GM12878 (cell line): ENCODE data around the gene MB. TPM values are rescaled to one million over a fixed set of nuclear protein-coding genes. Genes with fewer than 3 reads are reported as not detected.
A peak's percentile ranks its signal among the peaks of the same experiment; 100 is the strongest.

ENCODE experiments used
- BMI1 ChIP-seq: fragments of 450-650 bp; IDR thresholded peaks from 2 replicates; pipeline ENCODE4 v1.6.1; 2016; ENCODE audit warnings: mild to moderate bottlenecking, moderate library complexity, borderline replicate concordance
- CHD4 ChIP-seq: fragments of 200-600 bp; sonication (generic); IDR thresholded peaks from 2 replicates; pipeline ENCODE4 v1.6.1; 2016; ENCODE audit warnings: mild to moderate bottlenecking
- CUX1 ChIP-seq: IDR thresholded peaks from 2 replicates; pipeline ENCODE4 v1.6.1; 2012; ENCODE audit warnings: improper control_type of control experiment, low read depth, low read length; ENCODE audit not compliant: insufficient replicate concordance
- FOXK2 ChIP-seq: fragments of 450-650 bp; IDR thresholded peaks from 2 replicates; pipeline ENCODE4 v1.6.1; 2017; ENCODE audit warnings: mild to moderate bottlenecking, moderate library complexity
- JUNB ChIP-seq: IDR thresholded peaks from 2 replicates; pipeline ENCODE4 v1.6.1; 2016; ENCODE audit warnings: antibody characterized with exemption, mild to moderate bottlenecking
- NBN ChIP-seq: fragments of 450-650 bp; IDR thresholded peaks from 2 replicates; pipeline ENCODE4 v1.6.1; 2016
- NKRF ChIP-seq: fragments of 450-650 bp; conservative IDR thresholded peaks from 2 replicates; pipeline ENCODE4 v1.6.1; 2017; ENCODE audit warnings: mild to moderate bottlenecking, moderate library complexity
- PAX8 ChIP-seq: fragments of 450-650 bp; IDR thresholded peaks from 2 replicates; pipeline ENCODE4 v1.6.1; 2017; ENCODE audit warnings: mild to moderate bottlenecking, moderate library complexity
- RELA ChIP-seq: fragments of 450-650 bp; IDR thresholded peaks from 2 replicates; pipeline ENCODE4 v1.8.0; 2014; ENCODE audit warnings: borderline replicate concordance; ENCODE audit not compliant: partially characterized antibody
- SMAD1 ChIP-seq: fragments of 450-650 bp; IDR thresholded peaks from 2 replicates; pipeline ENCODE4 v1.6.1; 2018; ENCODE audit warnings: mild to moderate bottlenecking, low read depth; ENCODE audit not compliant: partially characterized antibody
- SMC3 ChIP-seq: IDR thresholded peaks from 2 replicates; pipeline ENCODE4 v1.6.1; 2011; ENCODE audit warnings: low read length, improper control_type of control experiment, borderline replicate concordance
- SREBF2 ChIP-seq: IDR thresholded peaks from 2 replicates; pipeline ENCODE4 v1.6.1; 2012; ENCODE audit warnings: mild to moderate bottlenecking, low read length
- SRF ChIP-seq, 2 experiments: IDR thresholded peaks; 2 replicates each; pipeline ENCODE4 v1.6.1; 2011; ENCODE audit warnings: low read depth in 2 of 2, low read length in 2 of 2, mild to moderate bottlenecking in 1 of 2, moderate library complexity in 1 of 2
- TAF1 ChIP-seq: IDR thresholded peaks from 2 replicates; pipeline ENCODE4 v1.6.1; 2011; ENCODE audit warnings: mild to moderate bottlenecking, low read depth, low read length, borderline replicate concordance
- TCF12 ChIP-seq: IDR thresholded peaks from 2 replicates; pipeline ENCODE4 v1.6.1; 2011; ENCODE audit warnings: low read depth, mild to moderate bottlenecking, low read length
- TCF7 ChIP-seq: IDR thresholded peaks from 2 replicates; pipeline ENCODE4 v1.6.1; 2014; ENCODE audit warnings: antibody characterized with exemption, borderline replicate concordance
- ZNF207 ChIP-seq: fragments of 450-650 bp; IDR thresholded peaks from 2 replicates; pipeline ENCODE4 v1.6.1; 2014; ENCODE audit warnings: antibody characterized with exemption, mild to moderate bottlenecking, borderline replicate concordance
- polyA plus RNA-seq, 11 experiments: library from polyadenylated mRNA; depleted of rRNA in 4 of 11; unstranded in 6 of 11; stranded (reverse) in 5 of 11; fragments of >200 nt; fragmentation: Nextera tagmentation in 4 of 11; fragmentation: Illumina TruSeq in 1 of 11; extraction: Ambion mirVana in 4 of 11; extraction: Trizol in 1 of 11; gene quantifications; 1 replicate in 1 of 11; 2 replicates in 10 of 11; pipeline versions ENCODE4 v1.2.1 to v1.2.3, GENCODE V29; 2011 to 2016; ENCODE audit warnings: inconsistent platforms in 2 of 11, missing spikeins in 2 of 11, low read depth in 1 of 11
- total RNA-seq, 4 experiments: library from RNA; depleted of rRNA in 3 of 4; stranded (reverse); fragments of >200 nt in 3 of 4; fragmentation: Illumina TruSeq in 1 of 4; extraction: Trizol in 1 of 4; gene quantifications; 2 replicates each; pipeline versions ENCODE4 v1.2.1 to v1.2.3, GENCODE V29; 2013 to 2021
- TF ChIP-seq, protein P1 (sequence below): IDR thresholded peaks from 2 replicates; pipeline ENCODE4 v1.6.1; 2012; ENCODE audit warnings: low read depth, low read length, improper control_type of control experiment
- TF ChIP-seq, protein P2 (sequence below): IDR thresholded peaks from 2 replicates; pipeline ENCODE4 v1.6.1; 2011; ENCODE audit warnings: borderline replicate concordance, low read depth, mild to moderate bottlenecking, moderate library complexity, low read length; ENCODE audit not compliant: insufficient read depth, poor library complexity, severe bottlenecking
- TF ChIP-seq, protein P3 (sequence below): IDR thresholded peaks from 2 replicates; pipeline ENCODE4 v1.6.1; 2012; ENCODE audit warnings: low read depth, low read length, improper control_type of control experiment

Gene MB
- total and polyA plus RNA-seq, 10 of the 15 experiments (the other 5 are each of a cell fraction or from before 2014, with no cell fraction given): 0.09 to 0.41 (median 0.23) TPM; not detected in 3

DNA sequence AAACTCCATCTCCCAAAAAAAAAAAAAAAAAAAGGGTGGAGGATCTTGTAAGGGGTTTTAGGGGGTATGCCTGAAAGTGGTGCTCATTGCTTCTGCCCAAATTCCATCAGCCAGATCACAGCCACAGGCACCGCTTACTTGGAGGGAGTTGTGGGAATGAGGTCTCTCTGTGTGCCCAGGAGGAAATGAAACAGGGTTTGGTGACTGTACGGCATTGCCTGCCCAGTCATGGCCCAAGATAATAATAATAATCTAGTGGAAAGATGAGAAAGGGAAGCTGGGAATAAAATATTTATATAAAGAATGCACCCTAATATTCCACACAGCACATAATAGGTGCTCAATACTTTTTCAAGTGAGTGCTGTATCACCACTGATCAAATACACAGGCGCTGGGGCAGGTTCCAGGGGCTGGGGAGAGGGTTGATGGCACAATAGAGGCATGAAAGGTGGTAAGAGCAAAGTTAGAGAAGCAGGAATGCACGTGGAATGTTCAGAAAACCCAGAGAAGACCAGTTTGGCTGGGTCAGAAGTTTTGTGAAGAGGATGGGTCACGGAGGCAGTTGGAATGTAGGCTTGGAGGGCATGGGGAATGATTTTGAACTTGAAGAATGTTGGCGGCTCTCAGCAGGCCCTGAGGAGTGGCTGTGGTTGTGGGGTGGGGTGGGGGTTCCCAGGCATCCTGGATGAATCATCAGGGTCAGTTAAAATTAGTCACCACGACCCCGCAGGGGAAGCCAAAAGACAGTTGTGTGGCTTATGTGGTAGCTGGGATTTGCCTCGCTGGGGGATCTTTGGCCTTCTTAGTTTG, 12.5 kb upstream of the MB start (continued):
- TF ChIP-seq NBN (0 out of 2 replicates have a peak, but pooled peaks have one; percentile 37), NKRF (no peak), SMC3 (no peak), TCF7 (no peak), SRF (IDR thresholded peaks at IDR 0.05; ENCODE audit: low read depth in 2 of 2, low read length in 2 of 2) (0 out of 4 replicates have a peak, but pooled peaks of 1 of the 2 experiments have one; percentile 4), TAF1 (no peak), FOXK2 (no peak), TCF12 (peak; percentile 46; the same call in 1 of the 2 replicates), CHD4 (no peak), SREBF2 (no peak), SMAD1 (no peak), CUX1 (no peak), ZNF207 (no peak), RELA (peak; percentile 77), JUNB (peak; percentile 85), BMI1 (0 out of 2 replicates have a peak, but pooled peaks have one; percentile 29), PAX8 (no peak)
- TF ChIP-seq, protein P1, sequence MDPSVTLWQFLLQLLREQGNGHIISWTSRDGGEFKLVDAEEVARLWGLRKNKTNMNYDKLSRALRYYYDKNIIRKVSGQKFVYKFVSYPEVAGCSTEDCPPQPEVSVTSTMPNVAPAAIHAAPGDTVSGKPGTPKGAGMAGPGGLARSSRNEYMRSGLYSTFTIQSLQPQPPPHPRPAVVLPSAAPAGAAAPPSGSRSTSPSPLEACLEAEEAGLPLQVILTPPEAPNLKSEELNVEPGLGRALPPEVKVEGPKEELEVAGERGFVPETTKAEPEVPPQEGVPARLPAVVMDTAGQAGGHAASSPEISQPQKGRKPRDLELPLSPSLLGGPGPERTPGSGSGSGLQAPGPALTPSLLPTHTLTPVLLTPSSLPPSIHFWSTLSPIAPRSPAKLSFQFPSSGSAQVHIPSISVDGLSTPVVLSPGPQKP: no peak
- TF ChIP-seq, protein P2, sequence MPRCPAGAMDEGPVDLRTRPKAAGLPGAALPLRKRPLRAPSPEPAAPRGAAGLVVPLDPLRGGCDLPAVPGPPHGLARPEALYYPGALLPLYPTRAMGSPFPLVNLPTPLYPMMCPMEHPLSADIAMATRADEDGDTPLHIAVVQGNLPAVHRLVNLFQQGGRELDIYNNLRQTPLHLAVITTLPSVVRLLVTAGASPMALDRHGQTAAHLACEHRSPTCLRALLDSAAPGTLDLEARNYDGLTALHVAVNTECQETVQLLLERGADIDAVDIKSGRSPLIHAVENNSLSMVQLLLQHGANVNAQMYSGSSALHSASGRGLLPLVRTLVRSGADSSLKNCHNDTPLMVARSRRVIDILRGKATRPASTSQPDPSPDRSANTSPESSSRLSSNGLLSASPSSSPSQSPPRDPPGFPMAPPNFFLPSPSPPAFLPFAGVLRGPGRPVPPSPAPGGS: peak; percentile 25
- TF ChIP-seq, protein P3, sequence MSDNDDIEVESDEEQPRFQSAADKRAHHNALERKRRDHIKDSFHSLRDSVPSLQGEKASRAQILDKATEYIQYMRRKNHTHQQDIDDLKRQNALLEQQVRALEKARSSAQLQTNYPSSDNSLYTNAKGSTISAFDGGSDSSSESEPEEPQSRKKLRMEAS: no peak
